Esophagus muscularis mucosa (tissue), 4 donors: ENCODE data around the gene SLC25A36. TPM values are rescaled to one million over a fixed set of nuclear protein-coding genes. Genes with fewer than 3 reads are reported as not detected.
"Not testable (repeated sequence)": the region's sequence is repeated elsewhere in the genome, so short reads cannot be mapped to it uniquely, and the experiment has no call there.

Experiments
- DNase-seq: peaks from one replicate; pipeline ENCODE4 v3.0.0-alpha.2; 2017; ENCODE audit errors: extremely low spot score
- H3K27ac ChIP-seq, 4 donors: fragments of 200-600 bp; sonication (generic); replicated peaks in 1 of 4; 1 replicate in 3 of 4; 2 replicates in 1 of 4; pipeline ENCODE4 v1.5.1; 2016 to 2019; ENCODE audit warnings: mild to moderate bottlenecking in 1 of 4
- H3K27me3 ChIP-seq, 4 donors: fragments of 200-600 bp; sonication (generic); one replicate each; pipeline versions ENCODE4 v1.5.1 to v1.6.0; 2016 to 2019
- H3K36me3 ChIP-seq, 4 donors: fragments of 200-600 bp; sonication (generic); one replicate each; pipeline ENCODE4 v1.5.1; 2016 to 2019
- H3K4me1 ChIP-seq, 4 donors: fragments of 200-600 bp; sonication (generic); one replicate each; pipeline ENCODE4 v1.5.1; 2016 to 2019
- H3K4me3 ChIP-seq, 4 donors: fragments of 200-600 bp; sonication (generic); 1 replicate in 2 of 4; 2 replicates in 2 of 4; pipeline ENCODE4 v1.5.1; 2016 to 2019; ENCODE audit warnings: mild to moderate bottlenecking in 4 of 4, moderate library complexity in 1 of 4
- H3K9me3 ChIP-seq, 4 donors: fragments of 200-600 bp; sonication (generic); 1 replicate in 3 of 4; 2 replicates in 1 of 4; pipeline ENCODE4 v1.5.1; 2016 to 2019
- EP300 ChIP-seq: sonication (generic); formaldehyde crosslinking; IDR thresholded peaks from one replicate; pipeline ENCODE4 v1.6.1; 2017; ENCODE audit warnings: antibody characterized with exemption
- POLR2A ChIP-seq: fragments of 450-650 bp; IDR thresholded peaks from one replicate; pipeline ENCODE4 v1.6.1; 2017; ENCODE audit warnings: antibody characterized with exemption, moderate library complexity, mild to moderate bottlenecking, low read depth
- POLR2AphosphoS5 ChIP-seq, 2 donors: sonication (generic); formaldehyde crosslinking; IDR thresholded peaks; one replicate each; pipeline ENCODE4 v1.6.1; 2017; ENCODE audit warnings: antibody characterized with exemption in 2 of 2
- WGBS: methylation state at CpG from one replicate; pipeline ENCODE4 v1.1.5; 2018; 5-methylcytosine and 5-hydroxymethylcytosine counted together
- intact Hi-C: fragments of 100-400 bp; cut with DNase I; formaldehyde crosslinking; loops from one replicate; pipeline ENCODE4 v1.15.1; 2023
- total RNA-seq, 4 donors: library from RNA; depleted of rRNA; stranded (reverse); fragments of >200 nt; gene quantifications; one replicate each; pipeline versions ENCODE4 v1.1.0 to v1.2.1, GENCODE V29; 2016
- TF ChIP-seq, protein P1 (sequence below), 3 experiments: fragments of 200-600 bp in 2 of 3; fragments of 450-650 bp in 1 of 3; sonication (generic) in 2 of 3; IDR thresholded peaks; one replicate each; pipeline ENCODE4 v1.5.1; 2017 to 2019; ENCODE audit warnings: antibody characterized with exemption in 3 of 3, mild to moderate bottlenecking in 2 of 3, moderate library complexity in 1 of 3

Gene SLC25A36
- total RNA-seq, 4 donors from 2014 or later = 42.8 to 56.9 (median 53.8) TPM

DNA sequence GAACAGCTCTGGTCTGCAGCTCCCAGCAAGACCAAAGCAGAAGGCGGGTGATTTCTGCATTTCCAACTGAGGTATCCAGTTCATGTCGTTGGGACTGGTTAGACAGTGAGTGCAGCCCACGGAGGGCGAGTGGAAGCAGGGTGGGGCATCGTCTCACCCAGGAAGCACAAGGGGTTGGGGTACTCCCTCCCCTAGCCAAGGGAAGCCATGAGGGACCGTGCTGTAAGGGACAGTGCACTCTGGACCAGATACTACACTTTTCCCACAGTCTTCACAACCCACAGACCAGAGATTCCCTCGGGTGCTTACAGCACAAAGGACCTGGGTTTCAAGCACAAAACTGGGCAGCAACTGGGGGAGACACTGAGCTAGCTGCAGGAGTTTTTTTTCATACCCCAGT, 8.5 kb upstream of the SLC25A36 start:
- H3K36me3 ChIP-seq = no peaks in the 10 kb centered on the region
- H3K27me3 ChIP-seq = peaks cover 0 to 7% (median 0%) of the 10 kb centered on the region in 4 donors
- no peak overlapping the region for H3K27ac ChIP-seq
- H3K4me1 ChIP-seq = no peaks in the 10 kb centered on the region
- WGBS = 87% methylated on average over 7 of the region's 7 CpGs
- DNase-seq = no peak
- no peaks in the 10 kb centered on the region for H3K9me3 ChIP-seq
- TF ChIP-seq POLR2AphosphoS5 (IDR thresholded peaks at IDR 0.05) = no peak
- no peak for TF ChIP-seq POLR2A
- TF ChIP-seq EP300 = no peak
- TF ChIP-seq, protein P1, sequence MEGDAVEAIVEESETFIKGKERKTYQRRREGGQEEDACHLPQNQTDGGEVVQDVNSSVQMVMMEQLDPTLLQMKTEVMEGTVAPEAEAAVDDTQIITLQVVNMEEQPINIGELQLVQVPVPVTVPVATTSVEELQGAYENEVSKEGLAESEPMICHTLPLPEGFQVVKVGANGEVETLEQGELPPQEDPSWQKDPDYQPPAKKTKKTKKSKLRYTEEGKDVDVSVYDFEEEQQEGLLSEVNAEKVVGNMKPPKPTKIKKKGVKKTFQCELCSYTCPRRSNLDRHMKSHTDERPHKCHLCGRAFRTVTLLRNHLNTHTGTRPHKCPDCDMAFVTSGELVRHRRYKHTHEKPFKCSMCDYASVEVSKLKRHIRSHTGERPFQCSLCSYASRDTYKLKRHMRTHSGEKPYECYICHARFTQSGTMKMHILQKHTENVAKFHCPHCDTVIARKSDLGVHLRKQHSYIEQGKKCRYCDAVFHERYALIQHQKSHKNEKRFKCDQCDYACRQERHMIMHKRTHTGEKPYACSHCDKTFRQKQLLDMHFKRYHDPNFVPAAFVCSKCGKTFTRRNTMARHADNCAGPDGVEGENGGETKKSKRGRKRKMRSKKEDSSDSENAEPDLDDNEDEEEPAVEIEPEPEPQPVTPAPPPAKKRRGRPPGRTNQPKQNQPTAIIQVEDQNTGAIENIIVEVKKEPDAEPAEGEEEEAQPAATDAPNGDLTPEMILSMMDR (IDR thresholded peaks at IDR 0.05) = no peak
- no peak overlapping the region for H3K4me3 ChIP-seq
- intact Hi-C loops = no loop called here

DNA sequence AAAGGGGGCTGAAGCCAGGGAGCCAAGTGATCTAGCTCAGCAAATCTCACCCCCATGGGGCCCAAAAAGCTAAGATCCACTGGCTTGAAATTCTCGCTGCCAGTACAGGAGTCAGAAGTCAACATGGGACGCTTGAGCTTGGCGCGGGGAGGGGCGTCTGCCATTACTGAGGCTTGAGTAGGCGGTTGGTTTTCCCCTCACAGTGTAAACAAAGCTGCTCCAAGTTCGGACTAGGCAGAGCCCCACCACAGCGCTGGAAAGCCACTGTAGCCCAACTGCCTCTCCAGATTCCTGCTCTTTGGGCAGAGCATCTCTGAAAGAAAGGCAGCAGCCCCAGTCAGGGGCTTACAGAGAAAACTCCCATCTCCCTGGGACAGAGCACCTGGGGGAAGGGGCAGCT, 8.1 kb upstream of the SLC25A36 start:
- peaks cover 0 to 7% (median 0%) of the 10 kb centered on the region in 4 donors for H3K27me3 ChIP-seq
- no peaks in the 10 kb centered on the region for H3K9me3 ChIP-seq
- H3K27ac ChIP-seq = no peak overlapping the region
- H3K4me1 ChIP-seq = no peaks in the 10 kb centered on the region
- DNase-seq = no peak
- WGBS = 73% methylated on average over 4 of the region's 8 CpGs
- intact Hi-C loops = no loop called here
- H3K4me3 ChIP-seq = no peak overlapping the region
- TF ChIP-seq, protein P1 (IDR thresholded peaks at IDR 0.05) = no peak
- TF ChIP-seq POLR2AphosphoS5 (IDR thresholded peaks at IDR 0.05) (no peak), EP300 (no peak), POLR2A (no peak)
- no peaks in the 10 kb centered on the region for H3K36me3 ChIP-seq

DNA sequence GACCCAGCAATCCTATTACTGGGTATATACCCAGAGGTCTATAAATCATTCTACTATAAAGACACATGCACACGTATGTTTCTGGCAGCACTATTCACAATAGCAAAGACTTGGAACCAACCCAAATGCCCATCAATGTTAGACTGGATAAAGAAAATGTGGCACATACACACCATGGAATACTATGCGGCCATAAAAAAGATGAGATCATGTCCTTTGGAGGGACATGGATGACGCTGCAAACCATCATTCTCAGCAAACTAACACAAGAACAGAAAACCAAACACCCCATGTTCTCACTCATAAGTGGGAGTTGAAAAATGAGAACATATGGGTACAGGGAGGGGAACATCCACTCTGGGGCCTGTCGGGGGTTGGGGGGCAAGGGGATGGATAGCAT, 2.3 kb upstream of the SLC25A36 start:
- H3K4me3 ChIP-seq, H3K9me3 ChIP-seq, DNase-seq, H3K27ac ChIP-seq, H3K36me3 ChIP-seq, intact Hi-C loops, H3K27me3 ChIP-seq: not testable (repeated sequence)
- 83% methylated on average over 4 of the region's 4 CpGs for WGBS
- peaks cover 6 to 18% (median 15%) of the 10 kb centered on the region in 4 donors for H3K4me1 ChIP-seq

DNA sequence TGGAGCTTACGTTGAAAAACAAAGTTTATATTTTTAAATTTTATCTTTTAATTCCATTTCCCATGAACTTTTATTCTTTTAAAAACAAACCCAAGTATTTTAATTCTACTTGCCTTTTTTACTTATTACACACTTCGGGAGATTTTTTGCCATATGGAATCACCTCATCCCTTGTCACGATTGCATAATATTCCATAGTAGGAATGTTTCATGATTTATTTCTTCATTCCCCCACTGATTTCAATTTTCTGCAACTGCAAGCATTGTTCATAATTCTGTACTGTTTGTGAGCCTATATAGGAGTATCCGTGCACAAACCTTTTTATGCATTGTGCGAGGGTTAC, 574 bp upstream of the SLC25A36 start:
- 46% methylated on average over 5 of the region's 5 CpGs for WGBS

DNA sequence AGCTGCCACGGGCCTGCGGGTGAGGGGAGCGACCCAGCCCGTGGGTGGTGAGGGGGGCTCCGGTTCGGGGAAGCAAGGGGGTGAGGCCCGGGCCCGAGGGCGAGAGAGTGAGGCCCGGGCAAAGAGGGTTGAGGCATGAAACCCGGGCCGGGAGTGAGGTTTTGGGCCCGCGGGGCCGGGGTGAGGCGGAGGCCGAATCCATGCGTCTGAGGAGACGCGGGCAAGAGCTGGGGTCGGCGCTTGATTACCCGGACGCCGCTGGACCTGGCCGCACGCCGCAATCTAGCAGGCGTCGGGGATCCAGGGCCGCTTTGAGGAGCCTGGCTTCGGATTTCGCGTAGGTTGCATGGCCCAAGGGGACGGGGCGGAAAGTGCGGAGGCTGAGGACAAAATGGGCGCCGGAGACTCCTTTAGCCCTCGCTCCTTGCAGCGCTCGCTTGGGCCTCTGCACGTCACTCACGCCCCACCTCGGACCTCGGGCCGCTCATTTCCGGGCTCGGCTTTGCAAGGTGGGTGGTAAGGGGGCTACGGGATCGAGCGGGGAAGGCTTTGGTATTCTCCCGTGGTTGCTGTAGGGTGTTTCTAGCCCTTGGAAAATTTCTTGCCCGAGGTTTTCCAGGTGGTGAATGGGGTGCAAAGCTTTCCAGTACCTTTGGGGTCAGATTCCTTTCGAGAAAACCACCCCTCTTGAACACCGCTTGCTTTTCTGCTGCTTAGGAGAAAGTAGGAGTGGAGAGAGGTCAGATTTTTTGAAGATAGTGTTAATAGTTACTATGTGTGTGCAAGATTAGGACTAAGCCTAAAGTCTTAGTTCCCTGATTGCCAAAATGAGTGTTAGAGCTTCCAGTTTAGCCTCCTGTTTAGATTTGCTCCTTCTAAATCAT, 827 bp downstream of the SLC25A36 start:
- Histone ChIP-seq H3K4me1 (peaks cover 30 to 50% (median 44%) of the 10 kb centered on the region in 4 donors), H3K27me3 (no peaks in the 10 kb centered on the region), H3K4me3 (peak overlapping the region; percentile 76 to 99 (median 94)), H3K36me3 (no peaks in the 10 kb centered on the region), H3K27ac (peak overlapping the region; percentile 92 to 100 (median 98)), H3K9me3 (no peaks in the 10 kb centered on the region)
- DNase-seq = peak; percentile 93
- intact Hi-C loops = no loop called here
- WGBS = 0% methylated on average over 21 of the region's 56 CpGs
- no peak for TF ChIP-seq POLR2A
- TF ChIP-seq, protein P1 (IDR thresholded peaks at IDR 0.05) = no peak
- no peak for TF ChIP-seq EP300
- TF ChIP-seq POLR2AphosphoS5 (IDR thresholded peaks at IDR 0.05) = peak in 1 of 2 donors; percentile 33

More for the DNA sequence above, 574 bp upstream of the SLC25A36 start:
- no peak for DNase-seq
- Histone ChIP-seq H3K27me3 (no peaks in the 10 kb centered on the region), H3K27ac (peak overlapping the region; percentile 92 to 100 (median 98)), H3K36me3 (no peaks in the 10 kb centered on the region), H3K4me3 (peak overlapping the region; percentile 76 to 99 (median 94)), H3K9me3 (no peaks in the 10 kb centered on the region), H3K4me1 (peaks cover 22 to 36% (median 32%) of the 10 kb centered on the region in 4 donors)
- TF ChIP-seq POLR2A = no peak
- TF ChIP-seq POLR2AphosphoS5 (IDR thresholded peaks at IDR 0.05) = no peak
- TF ChIP-seq, protein P1 (IDR thresholded peaks at IDR 0.05) = no peak
- TF ChIP-seq EP300 = no peak
- intact Hi-C loops = no loop called here
